K562 (cell line): Measurements from ENCODE around the gene GLYAT. TPM values are rescaled to one million over a fixed set of nuclear protein-coding genes. Genes with fewer than 3 reads are reported as not detected.

ENCODE experiments used
- ATF3 ChIP-seq, 2 experiments: fragments of 450-650 bp in 1 of 2; sonication (generic) in 1 of 2; formaldehyde crosslinking in 1 of 2; IDR thresholded peaks in 1 of 2; conservative IDR thresholded peaks in 1 of 2; 2 replicates each; pipeline versions ENCODE4 v1.6.1 to v1.8.1; 2016 to 2023; ENCODE audit warnings: mild to moderate bottlenecking in 2 of 2, moderate library complexity in 2 of 2, inconsistent platforms in 1 of 2, missing genetic modification reagents in 1 of 2
- CREB1 ChIP-seq, 2 experiments: sonication (generic) in 1 of 2; formaldehyde crosslinking in 1 of 2; IDR thresholded peaks; 2 replicates each; pipeline versions ENCODE4 v1.6.1 to v1.8.0; 2012 to 2022; ENCODE audit warnings: inconsistent platforms in 1 of 2, mild to moderate bottlenecking in 1 of 2, missing genetic modification reagents in 1 of 2, moderate library complexity in 1 of 2
- CREBBP ChIP-seq: IDR thresholded peaks from one replicate; pipeline ENCODE4 v1.6.1; 2012; ENCODE audit warnings: low read depth, mild to moderate bottlenecking, control low read depth, inconsistent platforms, low read length
- DDX20 ChIP-seq: fragments of 450-650 bp; IDR thresholded peaks from 2 replicates; pipeline ENCODE4 v1.6.1; 2016; ENCODE audit warnings: missing genetic modification characterization, low read depth, mild to moderate bottlenecking, missing compliant biosample characterization, moderate library complexity
- E2F3 ChIP-seq: fragments of 250-450 bp; sonication (Bioruptor Pico); IDR thresholded peaks from 2 replicates; pipeline ENCODE4 v1.4.0; 2020; ENCODE audit warnings: mild to moderate bottlenecking
- ERF ChIP-seq: fragments of 450-650 bp; formaldehyde crosslinking; IDR thresholded peaks from 2 replicates; pipeline ENCODE4 v1.4.0; 2020; ENCODE audit warnings: mild to moderate bottlenecking, mixed read lengths
- FOXA3 ChIP-seq, 2 experiments: fragments of 450-650 bp in 1 of 2; sonication (generic) in 1 of 2; formaldehyde crosslinking; IDR thresholded peaks in 1 of 2; conservative IDR thresholded peaks in 1 of 2; 2 replicates each; pipeline versions ENCODE4 v1.4.0 to v1.8.0; 2020 to 2022; ENCODE audit warnings: mild to moderate bottlenecking in 2 of 2, missing genetic modification reagents in 1 of 2
- GABPB1 ChIP-seq: sonication (generic); formaldehyde crosslinking; IDR thresholded peaks from 2 replicates; pipeline ENCODE4 v1.8.0; 2022; ENCODE audit warnings: mild to moderate bottlenecking, missing genetic modification reagents
- HDAC1 ChIP-seq, 2 experiments: fragments of 450-650 bp; IDR thresholded peaks; 2 replicates each; pipeline ENCODE4 v1.6.1; 2016 to 2017; ENCODE audit warnings: inconsistent platforms in 1 of 2, mild to moderate bottlenecking in 1 of 2, moderate library complexity in 1 of 2
- IRF2 ChIP-seq: sonication (generic); formaldehyde crosslinking; IDR thresholded peaks from 2 replicates; pipeline ENCODE4 v1.8.1; 2022; ENCODE audit warnings: mild to moderate bottlenecking, missing genetic modification reagents
- MEIS2 ChIP-seq: fragments of 450-650 bp; IDR thresholded peaks from 2 replicates; pipeline ENCODE4 v1.6.1; 2014; ENCODE audit warnings: mild to moderate bottlenecking; ENCODE audit not compliant: partially characterized antibody
- MITF ChIP-seq: IDR thresholded peaks from 2 replicates; pipeline ENCODE4 v1.6.1; 2014; ENCODE audit warnings: antibody characterized with exemption
- MTF1 ChIP-seq: fragments of 250-450 bp; sonication (Bioruptor Pico); IDR thresholded peaks from 2 replicates; pipeline ENCODE4 v1.9.0; 2021; ENCODE audit warnings: moderate library complexity, mild to moderate bottlenecking, inconsistent platforms, borderline replicate concordance
- NFXL1 ChIP-seq: fragments of 450-650 bp; formaldehyde crosslinking; IDR thresholded peaks from 2 replicates; pipeline ENCODE4 v1.4.0; 2021; ENCODE audit warnings: mild to moderate bottlenecking
- PKNOX1 ChIP-seq: fragments of 450-650 bp; IDR thresholded peaks from 2 replicates; pipeline ENCODE4 v1.6.1; 2016
- PTBP1 ChIP-seq: fragments of 200-400 bp; formaldehyde crosslinking; IDR thresholded peaks from 2 replicates; pipeline ENCODE4 v1.6.1; 2017; ENCODE audit warnings: low read depth, low read length
- RB1 ChIP-seq: fragments of 450-650 bp; IDR thresholded peaks from 2 replicates; pipeline ENCODE4 v1.6.1; 2017; ENCODE audit warnings: low read depth, mild to moderate bottlenecking
- SMARCA4 ChIP-seq: fragments of 450-650 bp; IDR thresholded peaks from 2 replicates; pipeline ENCODE4 v1.6.1; 2016
- SRSF7 ChIP-seq: fragments of 200-400 bp; formaldehyde crosslinking; optimal IDR thresholded peaks from 2 replicates; pipeline ENCODE3; 2017; ENCODE audit warnings: mild to moderate bottlenecking, low read depth, low read length
- STAG1 ChIP-seq: sonication (generic); formaldehyde crosslinking; IDR thresholded peaks from 2 replicates; pipeline ENCODE4 v1.5.0; 2020; ENCODE audit warnings: missing genetic modification reagents, borderline replicate concordance
- TEAD4 ChIP-seq, 2 experiments: sonication (generic) in 1 of 2; formaldehyde crosslinking in 1 of 2; IDR thresholded peaks; 2 replicates each; pipeline versions ENCODE4 v1.6.1 to v1.8.0; 2012 to 2022; ENCODE audit warnings: borderline replicate concordance in 1 of 2, inconsistent platforms in 1 of 2, low read length in 1 of 2, mild to moderate bottlenecking in 1 of 2, missing genetic modification reagents in 1 of 2
- UBTF ChIP-seq, 2 experiments: IDR thresholded peaks; 2 replicates each; pipeline ENCODE4 v1.6.1; 2012; ENCODE audit warnings: improper control_type of control experiment in 2 of 2, low read depth in 2 of 2, low read length in 2 of 2, borderline replicate concordance in 1 of 2
- XRCC4 ChIP-seq: IDR thresholded peaks from one replicate; pipeline ENCODE4 v1.6.1; 2011; ENCODE audit not compliant: insufficient read depth, insufficient read length; ENCODE audit errors: extremely low read depth
- ZNF780A ChIP-seq: fragments of 250-450 bp; sonication (Bioruptor Pico); IDR thresholded peaks from 2 replicates; pipeline ENCODE4 v1.5.0; 2021; ENCODE audit warnings: mild to moderate bottlenecking
- polyA plus RNA-seq, 8 experiments: library from polyadenylated mRNA; depleted of rRNA in 4 of 8; stranded (reverse) in 5 of 8; unstranded in 3 of 8; fragments of >200 nt; fragmentation: Nextera tagmentation in 2 of 8; fragmentation: Illumina TruSeq in 1 of 8; extraction: Ambion mirVana in 2 of 8; extraction: Trizol in 1 of 8; gene quantifications; 2 replicates each; pipeline versions ENCODE4 v1.2.1 to v1.2.3, GENCODE V29; 2011 to 2014; ENCODE audit warnings: inconsistent platforms in 1 of 8, missing spikeins in 1 of 8
- total RNA-seq, 7 experiments: library from RNA; depleted of rRNA in 6 of 7; stranded (reverse); fragments of >200 nt in 6 of 7; fragmentation: Illumina TruSeq in 2 of 7; extraction: Trizol in 2 of 7; gene quantifications; 2 replicates each; pipeline versions ENCODE4 v1.2.1 to v1.2.3, GENCODE V29; 2011 to 2021; ENCODE audit warnings: low replicate concordance in 1 of 7

GLYAT gene
- total and polyA plus RNA-seq, 9 of the 15 experiments (the other 6 are each of a cell fraction or from before 2014, with no cell fraction given) = not detected

- TF ChIP-seq UBTF (IDR thresholded peaks at IDR 0.05; ENCODE audit: borderline replicate concordance in 1 of 2, low read depth in 2 of 2, low read length in 2 of 2) (no peak), ZNF780A (CRISPR knock-in tag) (no peak), CREB1 (IDR thresholded peaks at IDR 0.05) (no peak), CREB1 (CRISPR knock-in tag; IDR thresholded peaks at IDR 0.05) (no peak), FOXA3 (CRISPR knock-in tag; conservative IDR thresholded peaks at IDR 0.05 in 1 of 2, IDR thresholded peaks at IDR 0.05 in 1 of 2) (no peak), RB1 (no peak), E2F3 (CRISPR knock-in tag) (0 out of 2 replicates have a peak, but pooled peaks have one; percentile 18), DDX20 (tag) (no peak), MTF1 (CRISPR knock-in tag) (no peak), CREBBP (no peak), MEIS2 (no peak), ATF3 (IDR thresholded peaks at IDR 0.05) (no peak), ATF3 (CRISPR knock-in tag; conservative IDR thresholded peaks at IDR 0.05) (no peak), TEAD4 (IDR thresholded peaks at IDR 0.05; ENCODE audit: low read length) (no peak), TEAD4 (CRISPR knock-in tag; IDR thresholded peaks at IDR 0.05; ENCODE audit: borderline replicate concordance) (no peak), GABPB1 (CRISPR knock-in tag) (no peak), NFXL1 (CRISPR knock-in tag) (no peak; the same call in 1 of the 2 replicates), STAG1 (no peak), XRCC4 (no peak), MITF (no peak), SRSF7 (no peak), IRF2 (CRISPR knock-in tag) (no peak), PKNOX1 (no peak), SMARCA4 (peak; percentile 65), ERF (CRISPR knock-in tag) (0 out of 2 replicates have a peak, but pooled peaks have one; percentile 12), PTBP1 (no peak), HDAC1 (IDR thresholded peaks at IDR 0.05) (no peak)
These were observed 42.4 kb upstream of the GLYAT start (continued) for GRCh38 chr11:58774164-58774593.
